SK-N-SH treated with all-trans-retinoic acid at 6 μM for 48 hours (cell line): ENCODE measurements around the gene SLC17A9.

ENCODE experiments used
- ARNTL ChIP-seq: fragments of 450-650 bp; formaldehyde crosslinking; IDR thresholded peaks from 2 replicates; pipeline ENCODE4 v1.5.0; 2020; ENCODE audit warnings: low read depth, mild to moderate bottlenecking, moderate library complexity, borderline replicate concordance
- ISL1 ChIP-seq: fragments of 250-450 bp; sonication (Bioruptor Pico); IDR thresholded peaks from 2 replicates; pipeline ENCODE4 v2.1.2; 2022; ENCODE audit warnings: mild to moderate bottlenecking, moderate library complexity
- OSR1 ChIP-seq: fragments of 250-450 bp; sonication (Bioruptor Pico); IDR thresholded peaks from 2 replicates; pipeline ENCODE4 v1.8.0; 2022; ENCODE audit warnings: moderate library complexity, mild to moderate bottlenecking, inconsistent platforms
- PATZ1 ChIP-seq: fragments of 250-450 bp; sonication (Bioruptor Pico); IDR thresholded peaks from 2 replicates; pipeline ENCODE4 v1.8.0; 2020; ENCODE audit warnings: mild to moderate bottlenecking, moderate library complexity, borderline replicate concordance
- POU6F1 ChIP-seq: fragments of 250-450 bp; sonication (Bioruptor Pico); IDR thresholded peaks from 2 replicates; pipeline ENCODE4 v1.8.0; 2021; ENCODE audit warnings: low read depth, mild to moderate bottlenecking, moderate library complexity, borderline replicate concordance
- PPARA ChIP-seq: fragments of 250-450 bp; sonication (Bioruptor Pico); IDR thresholded peaks from 2 replicates; pipeline ENCODE4 v1.5.0; 2020; ENCODE audit warnings: mild to moderate bottlenecking, borderline replicate concordance
- RARB ChIP-seq: fragments of 250-450 bp; sonication (Bioruptor Pico); IDR thresholded peaks from 2 replicates; pipeline ENCODE4 v1.8.0; 2021; ENCODE audit warnings: mild to moderate bottlenecking, moderate library complexity
- SNAI2 ChIP-seq: fragments of 250-450 bp; sonication (Bioruptor Pico); IDR thresholded peaks from 2 replicates; pipeline ENCODE4 v1.5.0; 2020; ENCODE audit warnings: mild to moderate bottlenecking, moderate library complexity
- ZFP3 ChIP-seq: fragments of 250-450 bp; sonication (Bioruptor Pico); IDR thresholded peaks from 2 replicates; pipeline ENCODE4 v1.5.0; 2020; ENCODE audit warnings: mild to moderate bottlenecking, moderate library complexity
- ZNF70 ChIP-seq: fragments of 450-650 bp; formaldehyde crosslinking; IDR thresholded peaks from 2 replicates; pipeline ENCODE4 v1.5.0; 2020; ENCODE audit warnings: mild to moderate bottlenecking, moderate library complexity
- TF ChIP-seq, protein P1 (sequence below): fragments of 250-450 bp; sonication (Bioruptor Pico); IDR thresholded peaks from 2 replicates; pipeline ENCODE4 v1.5.1; 2021; ENCODE audit warnings: mild to moderate bottlenecking, moderate library complexity

- TF ChIP-seq RARB (no peak), PPARA (no peak), PATZ1 (CRISPR knock-in tag) (no peak), ARNTL (CRISPR knock-in tag) (no peak), ZFP3 (CRISPR knock-in tag) (no peak), OSR1 (CRISPR knock-in tag) (no peak), SNAI2 (CRISPR knock-in tag) (no peak), ISL1 (CRISPR knock-in tag) (no peak), POU6F1 (CRISPR knock-in tag) (no peak), ZNF70 (CRISPR knock-in tag) (no peak)
- TF ChIP-seq, protein P1, sequence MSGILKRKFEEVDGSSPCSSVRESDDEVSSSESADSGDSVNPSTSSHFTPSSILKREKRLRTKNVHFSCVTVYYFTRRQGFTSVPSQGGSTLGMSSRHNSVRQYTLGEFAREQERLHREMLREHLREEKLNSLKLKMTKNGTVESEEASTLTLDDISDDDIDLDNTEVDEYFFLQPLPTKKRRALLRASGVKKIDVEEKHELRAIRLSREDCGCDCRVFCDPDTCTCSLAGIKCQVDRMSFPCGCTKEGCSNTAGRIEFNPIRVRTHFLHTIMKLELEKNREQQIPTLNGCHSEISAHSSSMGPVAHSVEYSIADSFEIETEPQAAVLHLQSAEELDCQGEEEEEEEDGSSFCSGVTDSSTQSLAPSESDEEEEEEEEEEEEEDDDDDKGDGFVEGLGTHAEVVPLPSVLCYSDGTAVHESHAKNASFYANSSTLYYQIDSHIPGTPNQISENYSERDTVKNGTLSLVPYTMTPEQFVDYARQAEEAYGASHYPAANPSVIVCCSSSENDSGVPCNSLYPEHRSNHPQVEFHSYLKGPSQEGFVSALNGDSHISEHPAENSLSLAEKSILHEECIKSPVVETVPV: no peak
These were observed 27.9 kb upstream of the SLC17A9 start for GRCh38 chr20:62924442-62925075.
